Activated CD4-positive, CD25-positive, alpha-beta regulatory T cell treated with anti-CD3 and anti-CD28 coated beads, Interleukin-2, amount 50 U/mL, for 24 hours (primary cell): ENCODE data around the gene FAM184A.
"Not testable (repeated sequence)": the region's sequence is repeated elsewhere in the genome, so short reads cannot be mapped to it uniquely, and the experiment has no call there.

ENCODE experiments used
- ATAC-seq, 2 donors: fragments of 150-1000 bp; cut with Tn5 transposase; one replicate each; pipeline ENCODE4 v1.10.0; 2021; ENCODE audit warnings: mild to moderate bottlenecking in 1 of 2, moderate library complexity in 1 of 2

The FAM184A gene

DNA sequence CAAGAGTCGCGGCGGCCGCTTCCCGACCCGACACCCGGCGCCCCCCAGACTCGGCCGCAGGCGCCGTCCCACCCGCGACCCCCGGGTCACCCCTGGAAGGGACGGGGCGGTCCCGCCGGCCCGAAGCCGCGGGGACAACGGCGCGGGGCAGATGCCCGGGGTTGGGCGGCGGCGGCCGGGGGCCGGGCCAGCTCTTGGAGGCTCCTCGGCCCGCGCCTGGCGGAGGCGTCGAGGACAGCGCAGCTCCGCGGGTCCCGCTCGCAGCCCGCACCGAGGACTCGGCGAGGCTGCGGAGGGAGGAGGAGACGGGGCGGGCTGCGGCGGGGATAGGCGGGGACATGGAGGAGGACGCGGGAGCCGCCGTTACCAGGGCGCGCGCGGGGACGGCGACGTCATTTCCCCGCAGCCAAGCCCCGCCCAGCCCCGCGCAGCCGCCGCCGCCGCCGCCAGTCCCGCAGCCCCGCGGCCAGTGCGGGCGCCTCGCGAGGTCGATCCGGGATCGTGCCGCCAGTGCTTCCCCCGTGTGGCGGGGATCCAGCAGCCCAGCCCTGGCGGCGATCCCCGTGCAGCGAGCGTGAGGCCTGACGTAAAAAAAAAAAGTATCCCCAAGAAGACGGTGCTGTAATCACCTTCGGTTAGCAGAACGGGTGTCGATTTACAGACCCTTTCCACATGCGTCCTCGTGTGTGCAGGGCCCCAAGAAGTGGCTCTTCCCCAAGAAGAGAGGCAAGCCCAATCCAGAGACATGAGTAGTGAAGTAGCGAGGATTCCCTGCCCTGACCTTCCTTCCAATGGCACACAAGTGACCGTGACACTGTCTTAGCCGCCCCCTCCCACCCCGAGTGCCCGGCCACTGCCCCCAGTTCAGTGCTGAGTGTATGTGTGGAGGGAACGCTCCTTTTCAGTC, at the start of gene FAM184A:
Gene FAM184A (minus strand): TSS at position 289 of the 907 bp plus-strand sequence. CDS start 365 bp downstream, outside the sequence.
- peak; percentile 60 to 63 for ATAC-seq

GRCh38 chr6:119127627-119128026, 49.2 kb upstream of the FAM184A start:
- ATAC-seq: no peak

DNA sequence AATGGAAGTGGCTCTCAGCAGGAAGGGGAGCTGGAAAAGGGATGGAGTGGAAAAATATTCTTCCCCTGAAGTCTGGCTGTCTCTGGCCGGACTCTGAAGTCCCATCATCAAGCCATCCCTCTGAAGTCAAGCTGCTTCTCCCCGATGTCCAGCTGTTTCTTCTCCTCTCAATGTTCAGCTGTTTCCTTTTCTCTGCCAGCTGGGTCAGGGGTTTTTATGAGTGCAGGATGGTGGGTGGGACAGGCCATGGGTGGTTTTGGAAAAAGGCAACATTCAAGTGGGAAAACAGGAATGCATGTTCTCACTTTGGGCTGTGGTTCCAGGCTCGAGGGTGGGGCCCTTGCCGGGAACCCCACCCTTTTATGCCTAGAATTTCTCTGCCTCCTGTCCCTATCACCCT, 48.4 kb upstream of the FAM184A start:
- ATAC-seq: no peak

DNA sequence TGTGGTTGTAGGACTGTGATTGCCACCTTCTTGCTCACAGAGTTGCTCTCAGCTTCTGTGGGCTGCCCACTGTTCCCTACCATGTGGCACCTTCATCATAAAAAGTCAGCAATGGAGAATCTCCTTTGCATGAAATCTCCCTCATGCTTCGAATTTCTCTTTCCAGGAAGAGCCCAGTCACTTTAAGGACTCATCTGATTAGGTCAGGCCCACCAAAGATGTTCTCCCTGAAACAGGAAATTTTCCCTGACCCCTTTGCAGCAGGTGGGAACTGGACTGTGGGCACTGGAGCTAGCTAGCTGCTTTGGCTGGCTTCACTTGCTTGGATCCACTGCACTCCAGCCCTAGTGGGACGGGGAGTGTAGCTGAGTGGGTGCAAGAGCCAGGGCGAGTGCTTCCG, 47.7 kb upstream of the FAM184A start:
- ATAC-seq: no peak

- no peak for ATAC-seq
Measured at GRCh38 chr6:119125576-119125975, 47.1 kb upstream of the FAM184A start.

DNA sequence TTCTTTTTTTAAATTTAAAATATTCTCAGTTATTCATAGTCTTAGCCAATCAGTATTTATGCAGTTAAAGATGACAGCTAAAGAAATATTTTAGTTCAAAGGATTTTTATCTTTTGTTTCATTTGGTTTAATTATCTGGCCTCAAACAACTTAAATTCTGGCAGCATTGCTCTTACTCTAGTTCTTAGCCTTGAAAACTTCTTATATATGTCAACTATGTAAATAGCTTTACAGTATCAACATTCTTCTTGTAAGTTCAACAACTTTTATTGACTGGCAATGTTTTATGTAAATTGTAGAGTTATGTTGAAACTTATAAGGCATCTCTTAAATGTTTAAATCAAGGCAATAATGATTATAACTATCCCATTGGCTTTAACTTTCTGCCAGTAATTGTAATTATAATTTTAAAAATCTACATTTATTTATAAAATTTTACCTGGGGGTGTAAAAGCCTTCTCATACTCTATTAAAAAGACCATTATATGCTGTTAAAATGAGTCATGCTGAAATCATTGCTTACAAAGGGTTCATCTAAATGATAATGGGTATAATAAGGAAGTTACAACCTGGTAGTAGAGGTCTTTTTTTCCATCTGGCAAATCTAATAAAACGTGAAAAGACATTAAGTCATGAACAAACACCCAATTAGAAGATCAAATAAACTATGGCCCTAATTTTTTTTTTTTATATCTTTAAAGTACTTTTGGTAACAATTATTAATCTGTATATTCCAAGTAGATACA, 45.8 kb upstream of the FAM184A start:
- ATAC-seq: no peak

DNA sequence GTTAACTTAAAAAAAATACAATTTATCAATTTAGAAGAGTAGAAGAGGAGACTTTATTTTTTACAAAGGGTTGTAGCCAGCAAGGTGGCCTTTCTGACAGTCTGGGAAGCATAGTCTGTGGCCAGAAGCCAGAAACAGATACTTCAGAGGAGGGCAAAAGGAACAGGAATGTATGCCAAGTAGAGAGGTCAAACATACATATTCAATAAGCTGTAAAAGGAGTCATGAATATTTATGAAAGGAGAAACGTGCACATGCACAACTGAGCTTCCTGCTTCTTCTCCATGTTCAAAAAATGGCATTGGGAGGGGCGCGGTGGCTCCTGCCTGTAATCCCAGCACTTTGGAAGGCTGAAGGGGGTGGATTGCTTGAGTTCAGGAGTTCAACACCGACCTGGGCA, 43.9 kb upstream of the FAM184A start:
- ATAC-seq: no peak

GRCh38 chr6:119121367-119121766, 42.9 kb upstream of the FAM184A start:
- ATAC-seq: no peak

DNA sequence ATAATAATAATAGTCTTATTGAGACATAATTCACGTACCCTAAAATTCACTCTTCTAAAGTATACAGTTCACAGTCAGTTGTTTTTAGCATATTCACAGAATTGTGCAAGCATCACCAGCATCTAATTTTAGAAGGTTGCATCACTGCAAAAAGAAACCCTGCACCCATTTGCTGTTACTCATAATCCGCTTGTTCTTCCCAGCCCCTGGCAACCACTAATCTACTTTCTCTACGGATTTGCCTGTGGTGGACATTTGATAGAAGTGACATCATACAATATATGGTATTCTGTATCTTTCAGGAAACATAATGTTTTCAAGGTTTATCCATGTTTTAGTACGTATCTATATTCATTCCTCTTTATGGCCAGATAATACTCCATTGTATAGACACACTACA, 41.5 kb upstream of the FAM184A start:
- no peak for ATAC-seq

DNA sequence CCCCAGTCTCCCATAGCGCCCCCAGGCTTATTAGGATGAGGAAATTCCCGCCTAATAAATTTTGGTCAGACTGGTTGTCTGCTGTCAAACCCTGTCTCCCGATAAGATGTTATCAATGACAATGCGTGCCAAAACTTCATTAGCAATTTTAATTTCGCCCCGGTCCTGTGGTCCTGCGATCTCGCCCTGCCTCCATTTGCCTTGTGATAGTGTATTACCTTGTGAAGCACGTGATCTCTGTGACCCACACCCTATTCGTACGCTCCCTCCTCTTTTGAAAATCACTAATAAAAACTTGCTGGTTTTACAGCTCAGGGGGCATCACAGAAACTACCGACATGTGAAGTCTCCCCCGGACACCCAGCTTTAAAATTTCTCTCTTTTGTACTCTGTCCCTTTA, 40.6 kb upstream of the FAM184A start:
- not testable (repeated sequence) for ATAC-seq

- no peak for ATAC-seq
Measured at GRCh38 chr6:119116712-119117281, 38.3 kb upstream of the FAM184A start.

DNA sequence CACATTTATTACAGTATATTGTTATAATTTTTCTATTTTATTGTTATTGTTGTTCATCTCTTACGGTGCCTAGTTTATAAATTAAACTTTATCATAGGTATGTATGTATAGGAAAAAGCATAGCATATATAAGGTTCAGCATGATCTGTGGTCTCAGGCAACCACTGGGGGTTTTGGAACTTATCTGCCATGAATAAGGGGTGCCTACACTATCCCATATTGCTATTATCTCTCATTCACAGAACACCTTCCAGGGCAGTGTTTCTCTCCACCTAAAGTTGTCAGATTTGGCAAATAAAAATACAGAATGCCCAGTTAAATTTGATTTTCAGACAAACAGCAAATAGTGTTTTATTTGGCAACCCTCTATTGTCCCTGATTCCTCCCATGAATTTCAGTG, 35.5 kb upstream of the FAM184A start:
- ATAC-seq: no peak

GRCh38 chr6:119112812-119113530, 34.5 kb upstream of the FAM184A start:
- no peak for ATAC-seq

DNA sequence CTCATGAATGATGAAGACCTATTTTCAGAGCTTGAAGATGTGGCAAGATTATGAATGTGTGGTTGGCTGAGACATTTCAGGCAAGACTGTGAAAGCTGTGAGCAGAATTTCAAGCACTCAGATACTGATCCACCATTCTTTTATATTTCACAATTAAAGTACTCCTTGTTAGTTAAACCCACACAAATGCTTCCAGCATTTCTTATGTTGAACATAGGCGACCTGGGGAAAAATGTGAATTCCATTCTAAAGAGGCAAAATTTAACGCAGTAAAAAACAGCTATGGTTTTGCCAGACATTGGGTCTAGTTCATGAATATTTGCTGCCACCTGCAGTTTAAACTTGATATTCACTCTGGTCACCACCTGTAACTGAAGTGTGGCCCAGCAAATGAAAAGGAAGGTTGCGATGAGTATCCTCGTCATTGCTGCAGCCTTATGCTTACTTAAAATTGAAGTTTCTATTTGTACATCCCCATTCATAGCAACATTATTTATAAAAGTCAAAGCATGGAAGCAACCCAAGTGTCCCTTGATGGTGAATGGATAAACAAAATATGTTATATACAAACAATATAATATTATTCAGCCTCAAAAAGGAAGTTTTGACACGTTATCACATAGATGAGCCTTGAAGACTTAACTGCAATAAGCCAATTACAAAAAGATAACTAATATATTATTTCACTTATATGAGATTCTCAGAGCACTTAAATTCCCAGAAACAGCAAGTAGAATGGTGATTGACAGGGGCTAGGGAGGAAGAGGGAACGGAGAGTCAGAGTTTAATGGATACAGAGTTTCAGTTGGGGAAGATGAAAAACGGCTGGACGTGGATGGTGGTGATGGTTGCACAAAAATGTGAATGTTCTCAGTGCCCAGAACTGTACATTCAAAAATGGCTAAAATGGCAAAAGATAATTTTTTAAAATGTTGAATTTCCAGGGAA, 32.4 kb upstream of the FAM184A start:
- peak; percentile 76 to 81 for ATAC-seq

DNA sequence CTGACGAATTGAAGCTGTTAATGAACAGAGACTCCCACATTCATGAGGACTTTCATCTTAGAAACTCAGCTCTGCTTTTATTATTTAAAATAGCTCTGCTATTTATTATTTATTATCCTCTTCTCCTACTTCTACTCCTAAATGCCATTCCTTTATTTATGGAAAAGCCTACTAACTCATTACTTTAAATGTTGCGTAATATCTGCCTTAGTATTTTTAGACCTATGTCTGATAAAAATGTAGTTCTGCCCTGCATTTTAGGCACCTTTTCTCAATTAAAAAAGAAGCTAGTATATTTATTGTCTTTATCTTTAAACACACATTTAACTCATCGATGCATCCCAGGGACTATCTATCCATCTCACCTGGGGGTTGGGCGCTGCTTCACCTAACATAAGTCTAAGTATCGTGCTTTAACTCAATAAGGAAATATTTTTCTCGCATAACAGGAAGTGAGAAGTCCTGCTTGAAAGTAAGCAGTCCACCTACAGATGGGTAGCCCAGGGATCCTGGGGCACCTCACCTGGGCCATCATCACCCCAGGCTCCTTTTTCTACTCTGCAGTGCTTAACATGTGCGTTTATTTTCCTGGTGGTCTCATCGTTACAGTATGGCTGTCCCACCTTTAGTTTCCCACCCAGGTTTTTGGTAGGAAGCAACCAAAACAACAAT, 31.3 kb upstream of the FAM184A start:
- ATAC-seq: no peak

- peak in 1 of 2 donors; percentile 36 for ATAC-seq
Measured at GRCh38 chr6:119108076-119108475, 29.6 kb upstream of the FAM184A start.

DNA sequence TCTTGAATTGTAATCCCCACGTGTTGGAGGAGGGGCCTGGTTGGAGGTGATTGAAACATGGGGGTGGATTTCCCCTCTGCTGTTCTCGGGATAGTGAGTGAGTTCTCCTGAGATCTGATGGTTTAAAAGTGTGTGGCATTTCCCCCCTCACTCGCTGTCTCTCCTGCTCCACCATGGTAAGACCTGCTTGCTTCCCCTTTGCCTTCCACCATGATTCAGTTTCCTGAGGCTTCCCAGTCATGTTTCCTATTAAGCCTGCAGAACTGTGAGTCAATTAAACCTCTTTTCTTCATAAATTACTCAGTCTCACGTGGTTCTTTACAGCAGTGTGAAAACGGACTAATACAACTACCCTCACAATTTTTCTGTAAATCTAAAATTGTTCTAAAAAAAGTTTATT, 26.8 kb upstream of the FAM184A start:
- ATAC-seq: no peak

DNA sequence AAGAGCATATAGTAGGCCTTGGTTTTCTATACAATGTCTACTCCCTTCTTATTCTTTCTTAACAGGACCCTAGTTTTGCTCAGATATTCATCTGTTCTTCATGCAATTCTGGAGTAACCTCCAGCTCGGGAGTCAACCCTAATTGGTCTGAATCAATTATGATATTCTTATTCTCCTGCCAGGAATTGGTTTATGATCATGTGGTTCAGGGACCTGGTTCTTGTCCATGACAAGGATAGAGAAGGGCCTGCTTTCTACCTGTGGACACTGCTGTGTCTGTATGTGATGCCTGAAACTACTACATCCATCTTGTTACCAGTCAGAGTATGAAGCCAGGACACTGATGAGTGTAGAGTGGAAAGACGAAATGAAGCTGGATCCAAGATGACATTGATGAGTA, 24.4 kb upstream of the FAM184A start:
- no peak for ATAC-seq

DNA sequence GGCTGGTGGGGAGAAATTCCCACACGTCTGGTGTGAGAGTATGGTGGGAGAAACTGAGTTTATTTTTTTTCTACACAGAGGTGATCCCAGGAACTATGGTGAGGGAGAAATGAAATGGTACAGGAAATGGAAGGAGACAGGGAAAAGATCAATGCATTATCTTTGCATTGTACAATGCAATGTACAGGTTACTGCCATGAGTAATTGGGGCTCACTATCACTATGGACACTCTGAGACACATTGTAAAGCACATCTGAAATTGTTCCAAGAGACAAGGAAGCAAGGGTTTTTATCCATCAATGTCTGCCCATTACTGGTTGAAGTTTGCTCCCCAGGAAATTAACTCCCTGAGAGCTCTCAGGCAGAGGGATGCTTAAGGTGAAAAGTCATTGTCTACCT, 21.7 kb upstream of the FAM184A start:
- no peak for ATAC-seq

DNA sequence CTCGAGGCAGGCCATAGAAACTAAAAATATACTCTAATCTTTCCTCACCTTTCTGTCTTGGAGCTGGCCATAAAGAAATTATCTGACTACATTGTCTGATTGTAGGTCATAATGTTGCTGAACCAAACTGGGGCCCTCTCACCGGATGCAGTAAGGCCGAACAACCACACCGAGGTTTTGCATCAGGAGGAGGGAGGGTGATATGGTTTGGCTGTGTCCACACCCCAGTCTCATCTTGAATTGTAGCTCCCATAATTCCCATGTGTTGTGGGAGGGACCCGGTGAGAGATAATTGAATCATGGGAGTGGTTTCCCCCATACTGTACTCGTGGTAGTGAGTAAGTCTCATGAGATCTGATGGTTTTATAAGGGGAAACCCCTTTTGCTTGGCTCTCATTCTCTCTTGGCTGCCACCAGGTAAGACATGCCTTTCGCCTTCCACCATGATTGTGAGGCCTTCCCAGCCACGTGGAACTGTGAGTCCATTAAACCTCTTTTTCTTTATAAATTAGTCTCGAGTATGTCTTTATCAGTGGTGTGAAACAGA, 19.4 kb upstream of the FAM184A start:
- ATAC-seq: peak in 1 of 2 donors; percentile 27
